Endothelial cell of umbilical vein (primary cell): ENCODE measurements around the gene XKR3. TPM values are rescaled to one million over a fixed set of nuclear protein-coding genes. Genes with fewer than 3 reads are reported as not detected.

ENCODE experiments used
- BruUV-seq: library from RNA; stranded (reverse); fragments of 400-500 nt; replicated peaks from 2 replicates; lab custom pipeline; 2021; lab: Mats Ljungman, UMichigan
- CTCF ChIA-PET: fragments of 300-600, 350-600 bp; sonication (Branson Sonifier 250); formaldehyde crosslinking; loops from one replicate; lab custom pipeline; 2021; ENCODE audit warnings: antibody characterized with exemption, inconsistent platforms; lab: Charles Lee
- POLR2A ChIA-PET: fragments of 300-600, 350-600 bp; sonication (Branson Sonifier 250); formaldehyde crosslinking; loops from one replicate; lab custom pipeline; 2021; ENCODE audit warnings: antibody characterized with exemption, inconsistent platforms; lab: Charles Lee
- DNase-seq: peaks from one replicate; pipeline ENCODE4 v3.0.0-alpha.2; 2011; ENCODE audit warnings: low read depth, low spot score
- FAIRE-seq: peaks from 2 replicates; lab custom pipeline; 2011; peaks lifted over from hg19 to GRCh38; lab: Jason Lieb, UNC
- H2AFZ ChIP-seq: 2 replicates; pipeline ENCODE4 v1.6.0; 2012; ENCODE audit warnings: low read depth, low read length, control low read depth, inconsistent platforms
- H3K27ac ChIP-seq: 2 replicates; pipeline ENCODE4 v1.5.1; 2011; ENCODE audit warnings: low read depth, mild to moderate bottlenecking, control low read depth, low read length, moderate library complexity; ENCODE audit not compliant: insufficient read depth
- H3K27me3 ChIP-seq, 2 experiments: 2 replicates each; pipeline versions ENCODE4 v1.6.0 to v1.6.1; 2011; ENCODE audit warnings: low read length in 2 of 2, mixed read lengths in 1 of 2; ENCODE audit not compliant: control insufficient read depth in 2 of 2, insufficient read depth in 2 of 2
- H3K36me3 ChIP-seq, 2 experiments: 2 replicates in 1 of 2; 3 replicates in 1 of 2; pipeline ENCODE4 v1.5.1; 2011; ENCODE audit warnings: low read length in 2 of 2, mild to moderate bottlenecking in 1 of 2, moderate library complexity in 1 of 2; ENCODE audit not compliant: control insufficient read depth in 2 of 2, insufficient read depth in 2 of 2; ENCODE audit errors: extremely low read depth in 1 of 2
- H3K4me1 ChIP-seq: 3 replicates; pipeline ENCODE4 v1.5.1; 2011; ENCODE audit warnings: mild to moderate bottlenecking, low read length; ENCODE audit not compliant: control insufficient read depth, insufficient read depth; ENCODE audit errors: extremely low read depth
- H3K4me2 ChIP-seq: 2 replicates; pipeline ENCODE4 v1.6.1; 2011; ENCODE audit warnings: low read length, control low read depth, mixed read lengths; ENCODE audit not compliant: insufficient read depth
- H3K4me3 ChIP-seq, 3 experiments: fragments of 200-600 bp in 1 of 3; sonication (generic), shearing (Covaris generic) in 1 of 3; replicated peaks in 1 of 3; 2 replicates each; pipeline ENCODE4 v1.5.1; 2011 to 2016; ENCODE audit warnings: control low read depth in 3 of 3, low read length in 3 of 3, mild to moderate bottlenecking in 2 of 3, inconsistent platforms in 1 of 3, low read depth in 1 of 3, moderate library complexity in 1 of 3; ENCODE audit not compliant: insufficient read depth in 1 of 3
- H3K79me2 ChIP-seq: 2 replicates; pipeline ENCODE4 v1.6.0; 2012; ENCODE audit warnings: low read length, inconsistent platforms; ENCODE audit not compliant: control insufficient read depth, insufficient read depth
- H3K9ac ChIP-seq: replicated peaks from 2 replicates; pipeline ENCODE3; 2011; ENCODE audit warnings: low read length, control low read depth; ENCODE audit not compliant: insufficient read depth; ENCODE audit errors: extremely low read depth
- H3K9me1 ChIP-seq: replicated peaks from 3 replicates; pipeline ENCODE4 v1.6.0; 2011; ENCODE audit warnings: mild to moderate bottlenecking, low read length; ENCODE audit not compliant: control insufficient read depth, insufficient read depth; ENCODE audit errors: extremely low read depth
- H3K9me3 ChIP-seq: replicated peaks from 2 replicates; pipeline ENCODE4 v1.5.1; 2012; ENCODE audit warnings: low read length, inconsistent platforms; ENCODE audit not compliant: control insufficient read depth, insufficient read depth
- H4K20me1 ChIP-seq: replicated peaks from 2 replicates; pipeline ENCODE3; 2011; ENCODE audit warnings: mild to moderate bottlenecking, low read length; ENCODE audit not compliant: control insufficient read depth, insufficient read depth; ENCODE audit errors: extremely low read depth
- EZH2 ChIP-seq: IDR thresholded peaks from 2 replicates; pipeline ENCODE4 v1.6.1; 2012; ENCODE audit warnings: borderline replicate concordance, low read depth, mild to moderate bottlenecking, moderate library complexity, low read length, inconsistent platforms; ENCODE audit not compliant: severe bottlenecking
- FOS ChIP-seq: IDR thresholded peaks from 2 replicates; pipeline ENCODE4 v1.6.1; 2011; ENCODE audit warnings: mild to moderate bottlenecking, low read length, moderate library complexity, borderline replicate concordance; ENCODE audit not compliant: insufficient read depth
- GATA2 ChIP-seq: IDR thresholded peaks from 2 replicates; pipeline ENCODE4 v1.7.0; 2011; ENCODE audit warnings: low read depth, mild to moderate bottlenecking, moderate library complexity, mixed read lengths, low read length; ENCODE audit not compliant: insufficient read length, insufficient read depth
- JUN ChIP-seq: IDR thresholded peaks from 2 replicates; pipeline ENCODE4 v1.6.1; 2011; ENCODE audit warnings: borderline replicate concordance, low read depth; ENCODE audit not compliant: insufficient read length, insufficient read depth
- MYC ChIP-seq: IDR thresholded peaks from one replicate; pipeline ENCODE4 v1.6.1; 2011; ENCODE audit warnings: mild to moderate bottlenecking, low read depth, low read length
- POLR2A ChIP-seq: IDR thresholded peaks from 2 replicates; pipeline ENCODE4 v1.6.1; 2012; ENCODE audit warnings: low read depth, mild to moderate bottlenecking, control low read depth, low read length
- POLR2AphosphoS5 ChIP-seq: IDR thresholded peaks from 2 replicates; pipeline ENCODE4 v1.6.1; 2012; ENCODE audit warnings: low read depth, mild to moderate bottlenecking, control low read depth, low read length, moderate library complexity; ENCODE audit not compliant: insufficient read depth
- dilution Hi-C: fragments of 300-500 bp; cut with MboI; formaldehyde crosslinking; loops from one replicate; pipeline ENCODE4 v1.15.0; 2019; ENCODE audit warnings: low sequenced_read_pairs; ENCODE audit not compliant: extremely low pct_ligation_motif_present
- intact Hi-C: fragments of 100-400 bp; cut with micrococcal nuclease; formaldehyde crosslinking; loops from one replicate; pipeline ENCODE4 v1.10.0; 2022
- polyA plus RNA-seq, 4 experiments: library from polyadenylated mRNA; depleted of rRNA in 3 of 4; stranded (reverse) in 3 of 4; unstranded in 1 of 4; fragments of >200 nt; gene quantifications; 2 replicates each; pipeline versions ENCODE4 v1.2.1 to v1.2.3, GENCODE V29; 2011 to 2012; ENCODE audit warnings: missing spikeins in 1 of 4
- total RNA-seq: library from RNA; stranded (reverse); gene quantifications from 2 replicates; pipeline ENCODE4 v1.2.3, GENCODE V29; 2021
- TF ChIP-seq, protein P1 (sequence below), 2 donors: IDR thresholded peaks; 1 replicate in 1 of 2; 2 replicates in 1 of 2; pipeline ENCODE4 v1.5.1; 2011; ENCODE audit warnings: low read length in 2 of 2, mild to moderate bottlenecking in 2 of 2, moderate library complexity in 2 of 2, control low read depth in 1 of 2, inconsistent platforms in 1 of 2, low read depth in 1 of 2; ENCODE audit not compliant: insufficient read depth in 1 of 2; ENCODE audit errors: extremely low read depth in 1 of 2
- TF ChIP-seq, protein P2 (sequence below): IDR thresholded peaks from 2 replicates; pipeline ENCODE4 v1.6.1; 2011; ENCODE audit not compliant: insufficient read depth, insufficient read length

The XKR3 gene
- total and polyA plus RNA-seq, 2 donors (not counting 3 experiments of a cell fraction or from before 2014, with no cell fraction given), result not detected

DNA sequence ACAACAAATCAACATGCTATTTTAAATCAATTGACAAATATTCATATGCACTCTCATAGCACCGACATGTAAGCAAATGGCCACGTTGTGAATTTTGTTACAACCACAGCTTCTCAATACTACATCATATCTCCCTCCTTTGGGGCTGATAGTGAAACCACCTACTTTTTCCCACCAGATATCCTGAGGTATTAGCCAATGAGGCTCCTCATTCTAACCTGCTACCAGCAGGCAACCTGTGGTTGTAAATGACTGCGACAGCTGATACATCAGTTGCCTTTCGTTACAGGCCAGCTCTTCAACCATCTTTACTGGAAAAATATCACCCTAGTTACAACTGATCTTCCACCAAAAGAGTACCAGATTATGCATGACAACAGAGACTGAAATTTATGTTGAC is 3.7 kb upstream of the XKR3 start:
- no peak overlapping the region for H3K4me2 ChIP-seq
- H3K9me1 ChIP-seq, result no peaks in the 10 kb centered on the region
- ChIA-PET CTCF (no interaction called here), POLR2A (no interaction called here)
- H3K79me2 ChIP-seq, result no peaks in the 10 kb centered on the region
- no peaks in the 10 kb centered on the region for H3K4me1 ChIP-seq
- H4K20me1 ChIP-seq, result no peaks in the 10 kb centered on the region
- no peak for DNase-seq
- H3K4me3 ChIP-seq, result no peak overlapping the region
- H2AFZ ChIP-seq, result no peak overlapping the region
- FAIRE-seq, result no peak
- no peak overlapping the region for H3K27ac ChIP-seq
- dilution Hi-C loops, result no loop called here
- H3K9ac ChIP-seq, result no peak overlapping the region
- no peaks in the 10 kb centered on the region for H3K36me3 ChIP-seq
- H3K27me3 ChIP-seq, result no peaks in the 10 kb centered on the region
- H3K9me3 ChIP-seq, result peaks cover 3% of the 10 kb centered on the region
- intact Hi-C loops, result no loop called here
- TF ChIP-seq POLR2AphosphoS5 (no peak), MYC (no peak), GATA2 (no peak), JUN (no peak), FOS (no peak), POLR2A (no peak), EZH2 (no peak)
- TF ChIP-seq, protein P1, sequence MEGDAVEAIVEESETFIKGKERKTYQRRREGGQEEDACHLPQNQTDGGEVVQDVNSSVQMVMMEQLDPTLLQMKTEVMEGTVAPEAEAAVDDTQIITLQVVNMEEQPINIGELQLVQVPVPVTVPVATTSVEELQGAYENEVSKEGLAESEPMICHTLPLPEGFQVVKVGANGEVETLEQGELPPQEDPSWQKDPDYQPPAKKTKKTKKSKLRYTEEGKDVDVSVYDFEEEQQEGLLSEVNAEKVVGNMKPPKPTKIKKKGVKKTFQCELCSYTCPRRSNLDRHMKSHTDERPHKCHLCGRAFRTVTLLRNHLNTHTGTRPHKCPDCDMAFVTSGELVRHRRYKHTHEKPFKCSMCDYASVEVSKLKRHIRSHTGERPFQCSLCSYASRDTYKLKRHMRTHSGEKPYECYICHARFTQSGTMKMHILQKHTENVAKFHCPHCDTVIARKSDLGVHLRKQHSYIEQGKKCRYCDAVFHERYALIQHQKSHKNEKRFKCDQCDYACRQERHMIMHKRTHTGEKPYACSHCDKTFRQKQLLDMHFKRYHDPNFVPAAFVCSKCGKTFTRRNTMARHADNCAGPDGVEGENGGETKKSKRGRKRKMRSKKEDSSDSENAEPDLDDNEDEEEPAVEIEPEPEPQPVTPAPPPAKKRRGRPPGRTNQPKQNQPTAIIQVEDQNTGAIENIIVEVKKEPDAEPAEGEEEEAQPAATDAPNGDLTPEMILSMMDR (IDR thresholded peaks at IDR 0.05; ENCODE audit: extremely low read depth in 1 of 2, insufficient read depth in 1 of 2, low read depth in 1 of 2, low read length in 2 of 2), result no peak
- TF ChIP-seq, protein P2, sequence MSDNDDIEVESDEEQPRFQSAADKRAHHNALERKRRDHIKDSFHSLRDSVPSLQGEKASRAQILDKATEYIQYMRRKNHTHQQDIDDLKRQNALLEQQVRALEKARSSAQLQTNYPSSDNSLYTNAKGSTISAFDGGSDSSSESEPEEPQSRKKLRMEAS, result no peak
- no TSS peak for BruUV-seq
